Trophoblast cell (in vitro differentiated cells and primary cell): ENCODE data around the gene PATZ1.

Experiments
- DNase-seq, 2 donors: peaks; one replicate each; pipeline ENCODE4 v3.0.0-alpha.2; 2016
- H2AFZ ChIP-seq: 2 replicates; pipeline ENCODE4 v1.6.1; 2013; ENCODE audit warnings: low read length, moderate library complexity, mild to moderate bottlenecking; ENCODE audit not compliant: insufficient read depth, poor library complexity
- H2AK5ac ChIP-seq: 2 replicates; pipeline ENCODE4 v1.6.1; 2013; ENCODE audit warnings: mild to moderate bottlenecking, low read length
- H2BK120ac ChIP-seq: 2 replicates; pipeline ENCODE4 v1.6.1; 2013; ENCODE audit warnings: low read length, mild to moderate bottlenecking, moderate library complexity; ENCODE audit not compliant: insufficient read depth, poor library complexity
- H2BK12ac ChIP-seq: 2 replicates; pipeline ENCODE4 v1.6.1; 2013; ENCODE audit warnings: mild to moderate bottlenecking, low read length, moderate library complexity
- H2BK5ac ChIP-seq: 2 replicates; pipeline ENCODE4 v1.6.1; 2013; ENCODE audit warnings: low read length, low read depth, moderate library complexity, mild to moderate bottlenecking; ENCODE audit not compliant: poor library complexity
- H3K14ac ChIP-seq: 2 replicates; pipeline ENCODE4 v1.6.1; 2013; ENCODE audit warnings: mild to moderate bottlenecking, low read length
- H3K18ac ChIP-seq: 2 replicates; pipeline ENCODE4 v1.6.1; 2013; ENCODE audit warnings: mild to moderate bottlenecking, low read length
- H3K23ac ChIP-seq: 2 replicates; pipeline ENCODE4 v1.6.1; 2013; ENCODE audit warnings: low read length
- H3K27ac ChIP-seq: 2 replicates; pipeline ENCODE4 v1.5.1; 2013; ENCODE audit warnings: low read depth, mild to moderate bottlenecking, inconsistent platforms, low read length, moderate library complexity
- H3K27me3 ChIP-seq: 2 replicates; pipeline ENCODE4 v1.6.1; 2013; ENCODE audit warnings: inconsistent platforms, mild to moderate bottlenecking, low read length, moderate library complexity; ENCODE audit not compliant: insufficient read depth
- H3K36me3 ChIP-seq, 2 experiments: 1 replicate in 1 of 2; 2 replicates in 1 of 2; pipeline ENCODE4 v1.6.1; 2013; ENCODE audit warnings: low read length in 2 of 2, mild to moderate bottlenecking in 2 of 2, moderate library complexity in 1 of 2; ENCODE audit not compliant: insufficient read depth in 2 of 2, control insufficient read depth in 1 of 2
- H3K4ac ChIP-seq: 2 replicates; pipeline ENCODE4 v1.6.1; 2013; ENCODE audit warnings: low read depth, mild to moderate bottlenecking, low read length, moderate library complexity
- H3K4me1 ChIP-seq, 2 experiments: 1 replicate in 1 of 2; 2 replicates in 1 of 2; pipeline ENCODE4 v1.6.1; 2013; ENCODE audit warnings: low read length in 2 of 2, mild to moderate bottlenecking in 2 of 2, moderate library complexity in 1 of 2; ENCODE audit not compliant: insufficient read depth in 2 of 2, control insufficient read depth in 1 of 2
- H3K4me2 ChIP-seq: 2 replicates; pipeline ENCODE4 v1.6.1; 2013; ENCODE audit warnings: inconsistent platforms, mild to moderate bottlenecking, low read length, moderate library complexity
- H3K4me3 ChIP-seq: 2 replicates; pipeline ENCODE4 v1.5.1; 2013; ENCODE audit warnings: mild to moderate bottlenecking, low read depth, low read length, inconsistent platforms
- H3K79me1 ChIP-seq: one replicate; pipeline ENCODE4 v1.6.1; 2013; ENCODE audit warnings: low read length
- H3K79me2 ChIP-seq: 2 replicates; pipeline ENCODE4 v1.6.1; 2013; ENCODE audit warnings: low read length, mild to moderate bottlenecking; ENCODE audit not compliant: control insufficient read depth, insufficient read depth, poor library complexity
- H3K9ac ChIP-seq: 2 replicates; pipeline ENCODE4 v1.6.1; 2013; ENCODE audit warnings: mild to moderate bottlenecking, low read length
- H3K9me3 ChIP-seq: 2 replicates; pipeline ENCODE4 v1.6.1; 2013; ENCODE audit warnings: low read depth, mild to moderate bottlenecking, control low read depth, inconsistent platforms, low read length; ENCODE audit not compliant: insufficient read depth
- H4K12ac ChIP-seq: 2 replicates; pipeline ENCODE4 v1.6.1; 2013; ENCODE audit warnings: low read depth, mild to moderate bottlenecking, low read length, moderate library complexity
- H4K8ac ChIP-seq: 2 replicates; pipeline ENCODE4 v1.6.1; 2013; ENCODE audit warnings: low read depth, mild to moderate bottlenecking, low read length, moderate library complexity
- H4K91ac ChIP-seq: one replicate; pipeline ENCODE4 v1.6.1; 2013; ENCODE audit warnings: low read depth, mild to moderate bottlenecking, low read length, moderate library complexity
- WGBS: extraction: QIAGEN DNeasy Blood & Tissue Kit; methylation state at CpG from one replicate; pipeline ENCODE4 v1.1.7; 2013; ENCODE audit warnings: missing lambda C conversion rate; ENCODE audit not compliant: insufficient read length, insufficient coverage; ENCODE audit errors: extremely low coverage; 5-methylcytosine and 5-hydroxymethylcytosine counted together

PATZ1 gene

DNA sequence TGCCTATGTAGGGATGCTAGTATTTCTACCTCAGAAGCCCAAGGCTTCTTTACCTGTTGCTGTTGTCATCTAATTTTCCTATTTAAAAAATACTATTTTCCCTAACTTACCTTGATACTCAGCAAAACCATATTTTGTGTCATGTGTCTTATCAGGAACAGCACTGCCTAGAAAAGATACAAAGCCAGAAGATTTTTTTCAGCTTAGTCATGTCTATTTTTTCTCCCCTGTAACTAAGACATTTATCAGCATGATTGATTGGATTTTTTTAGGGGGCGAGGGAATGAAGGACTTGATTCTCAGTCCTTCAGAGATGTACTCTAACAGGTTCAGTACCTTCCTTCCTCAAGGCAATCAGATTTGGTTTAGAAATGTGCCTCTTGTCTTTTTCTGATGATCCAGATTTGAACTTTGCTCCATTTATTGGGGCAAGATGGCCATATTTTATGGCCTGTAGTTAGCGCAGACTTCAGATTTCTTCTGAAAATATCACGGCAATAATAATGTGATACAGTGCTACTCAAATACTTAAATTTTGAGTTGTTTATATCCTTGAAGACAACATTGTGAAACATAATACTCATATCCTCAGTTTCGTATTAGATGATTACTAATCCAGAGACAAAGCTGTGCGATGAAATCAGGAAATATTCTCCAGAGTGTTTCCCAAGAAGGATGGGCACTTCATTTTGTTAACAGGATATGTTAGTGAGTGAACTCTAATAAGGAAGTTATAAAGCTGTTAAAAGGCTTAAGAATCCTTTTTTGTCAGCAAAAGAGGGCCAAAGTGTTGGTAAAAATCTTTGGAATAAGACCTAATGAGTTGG, 50.1 kb downstream of the PATZ1 start:
- Histone ChIP-seq H2BK12ac (no peak overlapping the region), H4K91ac (no peak overlapping the region), H3K9me3 (no peaks in the 10 kb centered on the region), H4K8ac (no peak overlapping the region), H2BK120ac (no peak overlapping the region), H3K27me3 (no peaks in the 10 kb centered on the region), H3K4ac (no peak overlapping the region), H3K4me2 (no peak overlapping the region), H3K4me3 (no peak overlapping the region), H4K12ac (no peak overlapping the region), H3K79me1 (peaks cover 10% of the 10 kb centered on the region), H2AFZ (no peak overlapping the region), H2BK5ac (no peak overlapping the region), H3K18ac (no peak overlapping the region), H3K79me2 (no peaks in the 10 kb centered on the region), H3K14ac (no peak overlapping the region), H3K36me3 (no peaks in the 10 kb centered on the region), H3K9ac (no peak overlapping the region), H3K23ac (no peak overlapping the region), H3K4me1 (peaks cover 9 to 10% of the 10 kb centered on the region in 2 experiments), H3K27ac (no peak overlapping the region), H2AK5ac (no peak overlapping the region)
- WGBS, result no CpG with 5 or more reads among the region's 5 CpGs
- no peak for DNase-seq

GRCh38 chr22:31295360-31295759, 50.8 kb downstream of the PATZ1 start:
- no peak overlapping the region for H2AK5ac ChIP-seq
- no peak overlapping the region for H2BK12ac ChIP-seq
- no peak for DNase-seq
- H2AFZ ChIP-seq, result no peak overlapping the region
- H3K36me3 ChIP-seq, result no peaks in the 10 kb centered on the region
- H3K23ac ChIP-seq, result no peak overlapping the region
- H2BK5ac ChIP-seq, result no peak overlapping the region
- no peak overlapping the region for H2BK120ac ChIP-seq
- H3K27me3 ChIP-seq, result no peaks in the 10 kb centered on the region
- H3K4me3 ChIP-seq, result no peak overlapping the region
- H3K4ac ChIP-seq, result no peak overlapping the region
- no peak overlapping the region for H3K14ac ChIP-seq
- H4K91ac ChIP-seq, result no peak overlapping the region
- peaks cover 14% of the 10 kb centered on the region for H3K79me1 ChIP-seq
- no CpG with 5 or more reads among the region's 3 CpGs for WGBS
- H3K9ac ChIP-seq, result no peak overlapping the region
- no peaks in the 10 kb centered on the region for H3K79me2 ChIP-seq
- H3K4me1 ChIP-seq, result peaks cover 12 to 15% of the 10 kb centered on the region in 2 experiments
- no peak overlapping the region for H4K8ac ChIP-seq
- H3K27ac ChIP-seq, result no peak overlapping the region
- no peak overlapping the region for H3K18ac ChIP-seq
- no peak overlapping the region for H4K12ac ChIP-seq
- no peaks in the 10 kb centered on the region for H3K9me3 ChIP-seq
- no peak overlapping the region for H3K4me2 ChIP-seq

DNA sequence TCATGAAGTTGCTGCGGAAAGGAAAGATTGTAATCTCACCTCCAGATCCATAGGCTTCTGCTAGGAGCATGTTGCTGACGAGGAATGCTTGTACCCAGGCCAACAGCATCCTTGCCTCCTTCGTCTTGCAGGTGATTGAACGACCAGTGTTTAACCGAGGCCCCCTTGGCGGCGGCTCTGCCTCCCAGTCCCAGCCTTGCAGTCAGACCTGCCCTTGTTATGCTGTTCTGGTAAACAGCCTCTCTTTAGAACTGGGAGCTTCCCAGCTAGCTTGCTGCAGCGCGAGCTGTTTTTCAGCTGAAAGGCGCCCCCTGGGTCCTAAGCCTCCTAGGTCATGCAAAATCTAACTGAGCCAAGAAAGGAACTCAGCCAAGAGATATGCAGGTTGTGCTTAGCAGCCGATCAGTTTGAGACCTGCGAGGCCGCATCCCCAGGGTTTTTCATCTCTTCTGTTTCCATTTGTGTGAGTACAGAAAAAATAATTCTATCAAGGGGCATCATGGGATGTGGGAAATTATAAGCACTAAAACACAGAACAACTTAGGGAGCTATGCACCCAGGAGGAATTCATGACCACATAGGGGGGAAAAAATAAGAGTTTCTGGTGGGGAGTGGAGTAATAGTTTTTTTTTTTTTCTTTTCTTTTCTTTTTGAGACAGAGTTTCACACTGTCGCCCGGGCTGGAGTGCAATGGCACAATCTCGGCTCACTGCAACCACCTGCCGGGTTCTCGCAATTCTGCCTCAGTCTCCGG, 53.7 kb downstream of the PATZ1 start, which contains the start of gene PIK3IP1:
TSS of gene PIK3IP1 (minus strand) at position 253 of the 754 bp plus-strand sequence. CDS start at position 109, 144 bp downstream.
- H3K4me1 ChIP-seq, result peaks cover 12 to 23% of the 10 kb centered on the region in 2 experiments
- no peak within 1 kb of the TSS for H3K9ac ChIP-seq
- H3K23ac ChIP-seq, result no peak within 1 kb of the TSS
- no peak within 1 kb of the TSS for H2BK5ac ChIP-seq
- peak within 1 kb of the TSS; percentile 22 for H3K18ac ChIP-seq
- peak within 1 kb of the TSS; percentile 45 for H3K27ac ChIP-seq
- H3K14ac ChIP-seq, result peak within 1 kb of the TSS; percentile 74
- DNase-seq, result peak; percentile 87 to 93
- peak within 1 kb of the TSS; percentile 89 for H2BK12ac ChIP-seq
- H4K8ac ChIP-seq, result peak within 1 kb of the TSS; percentile 73
- peaks cover 17% of the 10 kb centered on the region for H3K79me1 ChIP-seq
- peak within 1 kb of the TSS; percentile 74 for H4K91ac ChIP-seq
- H3K27me3 ChIP-seq, result no peaks in the 10 kb centered on the region
- peak within 1 kb of the TSS; percentile 17 for H2AFZ ChIP-seq
- H3K4me2 ChIP-seq, result peak within 1 kb of the TSS; percentile 81
- no CpG with 5 or more reads among the region's 19 CpGs for WGBS
- H3K4ac ChIP-seq, result peak within 1 kb of the TSS; percentile 27
- H3K4me3 ChIP-seq, result peak within 1 kb of the TSS; percentile 49
- H3K36me3 ChIP-seq, result no peaks in the 10 kb centered on the region
- H4K12ac ChIP-seq, result peak within 1 kb of the TSS; percentile 35
- H3K79me2 ChIP-seq, result no peaks in the 10 kb centered on the region
- no peaks in the 10 kb centered on the region for H3K9me3 ChIP-seq
- H2AK5ac ChIP-seq, result peak within 1 kb of the TSS; percentile 30
- H2BK120ac ChIP-seq, result peak within 1 kb of the TSS; percentile 74

GRCh38 chr22:31291481-31292235, 54.5 kb downstream of the PATZ1 start:
- peak overlapping the region; percentile 89 for H2BK12ac ChIP-seq
- H2BK120ac ChIP-seq, result peak overlapping the region; percentile 74
- H3K18ac ChIP-seq, result peak overlapping the region; percentile 22
- H2AK5ac ChIP-seq, result peak overlapping the region; percentile 30
- H3K27me3 ChIP-seq, result no peaks in the 10 kb centered on the region
- WGBS, result no CpG with 5 or more reads among the region's 20 CpGs
- peak overlapping the region; percentile 81 for H3K4me2 ChIP-seq
- H3K9ac ChIP-seq, result no peak overlapping the region
- peak overlapping the region; percentile 17 for H2AFZ ChIP-seq
- H3K14ac ChIP-seq, result peak overlapping the region; percentile 74
- peak overlapping the region; percentile 49 for H3K4me3 ChIP-seq
- DNase-seq, result no peak
- no peaks in the 10 kb centered on the region for H3K79me2 ChIP-seq
- no peaks in the 10 kb centered on the region for H3K36me3 ChIP-seq
- no peaks in the 10 kb centered on the region for H3K9me3 ChIP-seq
- H4K8ac ChIP-seq, result peak overlapping the region; percentile 73
- peak overlapping the region; percentile 27 for H3K4ac ChIP-seq
- H4K12ac ChIP-seq, result peak overlapping the region; percentile 35
- no peak overlapping the region for H2BK5ac ChIP-seq
- peak overlapping the region; percentile 45 for H3K27ac ChIP-seq
- no peak overlapping the region for H3K23ac ChIP-seq
- H3K4me1 ChIP-seq, result peaks cover 13 to 25% of the 10 kb centered on the region in 2 experiments
- H4K91ac ChIP-seq, result peak overlapping the region; percentile 74
- peaks cover 17% of the 10 kb centered on the region for H3K79me1 ChIP-seq
